HepG2 (cell line): Measurements from ENCODE around the gene IARS2. TPM values are rescaled to one million over a fixed set of nuclear protein-coding genes. Genes with fewer than 3 reads are reported as not detected.

Source experiments
- ATAC-seq: fragments of 200-7000 bp; cut with Tn5 transposase; 3 replicates; pipeline ENCODE4 v1.9.1; 2020; ENCODE audit warnings: mild to moderate bottlenecking, moderate library complexity
- BruUV-seq: library from RNA; stranded (reverse); fragments of 400-500 nt; replicated peaks from 2 replicates; lab custom pipeline; 2021; lab: Mats Ljungman, UMichigan
- CTCF ChIA-PET: fragments of 300-600 bp; formaldehyde crosslinking; extraction: SDS; loops from one replicate; lab custom pipeline; 2021; ENCODE audit warnings: low total read pairs, inconsistent platforms, low intra/inter-chr PET ratio; lab: Yijun Ruan, JAX
- POLR2A ChIA-PET: fragments of 350-600 bp; sonication (Branson Sonifier 250); formaldehyde crosslinking; loops from one replicate; lab custom pipeline; 2020; ENCODE audit warnings: antibody characterized with exemption, inconsistent platforms; lab: Yijun Ruan, JAX
- DNase-seq: peaks from one replicate; pipeline ENCODE4 v3.0.0-alpha.2; 2015; ENCODE audit warnings: low spot score
- FAIRE-seq: peaks from 3 replicates; lab custom pipeline; 2011; peaks lifted over from hg19 to GRCh38; lab: Jason Lieb, UNC
- H2AFZ ChIP-seq: one replicate; pipeline ENCODE4 v1.6.1; 2011; ENCODE audit warnings: low read length, inconsistent platforms
- H3K27ac ChIP-seq: fragments of 300-600 bp; 3 replicates; pipeline ENCODE4 v1.8.0; 2011; ENCODE audit warnings: mixed run types, mild to moderate bottlenecking, mixed read lengths, low read length, inconsistent platforms; ENCODE audit not compliant: insufficient read depth; ENCODE audit errors: extremely low read length
- H3K27me3 ChIP-seq, 2 experiments: fragments of 200-600 bp in 1 of 2; 2 replicates in 1 of 2; 3 replicates in 1 of 2; pipeline versions ENCODE4 v1.6.0 to v1.8.0; 2011; ENCODE audit warnings: low read length in 2 of 2, mild to moderate bottlenecking in 2 of 2, moderate library complexity in 2 of 2, inconsistent platforms in 1 of 2; ENCODE audit not compliant: insufficient read depth in 2 of 2, control insufficient read depth in 1 of 2
- H3K36me3 ChIP-seq, 2 experiments: fragments of 200-600 bp in 1 of 2; replicated peaks in 1 of 2; 2 replicates in 1 of 2; 3 replicates in 1 of 2; pipeline versions ENCODE4 v1.5.1 to v1.8.0; 2011; ENCODE audit warnings: low read length in 2 of 2, inconsistent platforms in 1 of 2; ENCODE audit not compliant: insufficient read depth in 2 of 2, control insufficient read depth in 1 of 2
- H3K4me1 ChIP-seq: 2 replicates; pipeline ENCODE4 v1.5.1; 2012; ENCODE audit warnings: low read length, inconsistent platforms; ENCODE audit not compliant: insufficient read depth
- H3K4me2 ChIP-seq: 2 replicates; pipeline ENCODE4 v1.6.0; 2011; ENCODE audit warnings: low read depth, low read length, inconsistent platforms
- H3K4me3 ChIP-seq, 3 experiments: fragments of 200-600 bp in 1 of 3; sonication (generic), shearing (Covaris generic) in 1 of 3; replicated peaks in 1 of 3; 2 replicates each; pipeline ENCODE4 v1.5.1; 2011 to 2016; ENCODE audit warnings: low read length in 3 of 3, inconsistent platforms in 2 of 3, low read depth in 2 of 3, mild to moderate bottlenecking in 2 of 3, control low read depth in 1 of 3, mixed read lengths in 1 of 3; ENCODE audit not compliant: insufficient read depth in 1 of 3
- H3K79me2 ChIP-seq: one replicate; pipeline ENCODE4 v1.6.1; 2011; ENCODE audit warnings: low read length, inconsistent platforms; ENCODE audit not compliant: insufficient read depth
- H3K9ac ChIP-seq: 2 replicates; pipeline ENCODE4 v1.6.0; 2011; ENCODE audit warnings: mild to moderate bottlenecking, low read depth, low read length, inconsistent platforms; ENCODE audit not compliant: insufficient read depth
- H3K9me3 ChIP-seq: 2 replicates; pipeline ENCODE4 v1.5.1; 2012; ENCODE audit warnings: mild to moderate bottlenecking, low read length
- H4K20me1 ChIP-seq: 2 replicates; pipeline ENCODE4 v1.6.0; 2011; ENCODE audit warnings: inconsistent platforms, mild to moderate bottlenecking, low read length, moderate library complexity; ENCODE audit not compliant: insufficient read depth
- ARNT2 ChIP-seq: sonication (generic); formaldehyde crosslinking; IDR thresholded peaks from 2 replicates; pipeline ENCODE4 v1.8.0; 2022; ENCODE audit warnings: mild to moderate bottlenecking, low read depth, missing genetic modification reagents, moderate library complexity
- BCL6 ChIP-seq: IDR thresholded peaks from 2 replicates; pipeline ENCODE4 v1.6.1; 2016; ENCODE audit warnings: missing genetic modification reagents, missing compliant biosample characterization
- GTF3A ChIP-seq: sonication (generic); formaldehyde crosslinking; conservative IDR thresholded peaks from 2 replicates; pipeline ENCODE4 v1.4.0; 2020; ENCODE audit warnings: mild to moderate bottlenecking, missing genetic modification reagents
- JUNB ChIP-seq: sonication (generic); formaldehyde crosslinking; IDR thresholded peaks from 2 replicates; pipeline ENCODE4 v1.8.0; 2022; ENCODE audit warnings: missing genetic modification reagents, mild to moderate bottlenecking, borderline replicate concordance
- NFIB ChIP-seq: sonication (generic); formaldehyde crosslinking; IDR thresholded peaks from 2 replicates; pipeline ENCODE4 v1.9.0; 2021; ENCODE audit warnings: missing genetic modification reagents, mild to moderate bottlenecking, borderline replicate concordance
- TBX2 ChIP-seq: sonication (generic); formaldehyde crosslinking; IDR thresholded peaks from 2 replicates; pipeline ENCODE4 v1.5.0; 2020; ENCODE audit warnings: missing genetic modification reagents, mild to moderate bottlenecking, borderline replicate concordance
- USF2 ChIP-seq, 2 experiments: sonication (generic) in 1 of 2; formaldehyde crosslinking in 1 of 2; IDR thresholded peaks; 2 replicates each; pipeline versions ENCODE4 v1.5.1 to v1.6.1; 2011 to 2020; ENCODE audit warnings: borderline replicate concordance in 1 of 2, low read depth in 1 of 2, low read length in 1 of 2, mild to moderate bottlenecking in 1 of 2, missing genetic modification reagents in 1 of 2, moderate library complexity in 1 of 2
- ZNF530 ChIP-seq: sonication (generic); formaldehyde crosslinking; IDR thresholded peaks from 2 replicates; pipeline ENCODE4 v1.5.0; 2020; ENCODE audit warnings: low read depth, mild to moderate bottlenecking, missing genetic modification reagents
- ZNF709 ChIP-seq: sonication (generic); formaldehyde crosslinking; IDR thresholded peaks from 2 replicates; pipeline ENCODE4 v1.5.0; 2020; ENCODE audit warnings: mild to moderate bottlenecking, missing genetic modification reagents
- ZNF761 ChIP-seq: sonication (generic); formaldehyde crosslinking; conservative IDR thresholded peaks from 2 replicates; pipeline ENCODE4 v1.4.0; 2020; ENCODE audit warnings: mild to moderate bottlenecking, missing genetic modification reagents
- WGBS: methylation state at CpG from one replicate; pipeline ENCODE4 v1.1.6; 2017; ENCODE audit warnings: low lambda C conversion rate; 5-methylcytosine and 5-hydroxymethylcytosine counted together
- in situ Hi-C: cut with HindIII; loops from 2 replicates; pipeline ENCODE4 v1.10.0; 2017; ENCODE audit warnings: low pct_unique_long_range_greater_than_20kb; ENCODE audit not compliant: extremely low pct_ligation_motif_present
- intact Hi-C: fragments of 100-400 bp; cut with micrococcal nuclease; formaldehyde crosslinking; loops from one replicate; pipeline ENCODE4 v1.10.0; 2022; ENCODE audit not compliant: unreplicated experiment
- polyA plus RNA-seq, 8 experiments: library from polyadenylated mRNA; depleted of rRNA in 3 of 8; stranded (reverse) in 7 of 8; unstranded in 1 of 8; fragments of >200 nt; fragmentation: Illumina TruSeq in 4 of 8; extraction: Trizol in 4 of 8; gene quantifications; 2 replicates each; pipeline versions ENCODE4 v1.2.1 to v1.2.3, GENCODE V29; 2011 to 2016; ENCODE audit warnings: low read depth in 4 of 8, missing spikeins in 1 of 8, mixed read lengths in 1 of 8; ENCODE audit not compliant: insufficient read depth in 1 of 8
- total RNA-seq, 5 experiments: library from RNA; depleted of rRNA; stranded (reverse); fragments of >200 nt; fragmentation: Illumina TruSeq; extraction: Trizol; gene quantifications; 2 replicates each; pipeline ENCODE4 v1.2.3, GENCODE V29; 2016; ENCODE audit warnings: low read depth in 1 of 5

Gene IARS2
- total and polyA plus RNA-seq, 2 of the 13 experiments (the other 11 are each of a cell fraction or from before 2014, with no cell fraction given): 28.6 to 122 TPM

GRCh38 chr1:220182656-220183055 lies 88.7 kb downstream of the IARS2 start:
- WGBS: 85% methylated on average over 2 of the region's 2 CpGs
- ATAC-seq: no peak
- FAIRE-seq: no peak
- TF ChIP-seq BCL6 (CRISPR knock-in tag) (no peak), ZNF530 (CRISPR knock-in tag) (no peak), ZNF709 (no peak), JUNB (CRISPR knock-in tag) (no peak), GTF3A (no peak), ZNF761 (CRISPR knock-in tag) (no peak), USF2 (IDR thresholded peaks at IDR 0.05; ENCODE audit: low read depth, low read length) (no peak), USF2 (CRISPR knock-in tag; IDR thresholded peaks at IDR 0.05; ENCODE audit: borderline replicate concordance) (no peak), NFIB (no peak), TBX2 (no peak), ARNT2 (CRISPR knock-in tag) (no peak)
- Histone ChIP-seq H3K4me1 (peaks cover 7% of the 10 kb centered on the region), H3K9ac (no peak overlapping the region), H3K4me2 (no peak overlapping the region), H3K36me3 (peaks cover 2 to 25% of the 10 kb centered on the region in 2 experiments; a peak in 3 of 5 replicates), H2AFZ (no peak overlapping the region), H3K9me3 (no peaks in the 10 kb centered on the region), H3K4me3 (no peak overlapping the region), H3K27ac (no peak overlapping the region), H3K79me2 (no peaks in the 10 kb centered on the region), H4K20me1 (no peaks in the 10 kb centered on the region), H3K27me3 (no peaks in the 10 kb centered on the region; a peak in 1 of 5 replicates)
- CTCF ChIA-PET: no interaction called here
- DNase-seq: no peak
- POLR2A ChIA-PET: no interaction called here
- intact Hi-C loops (no loop called here), in situ Hi-C loops (no loop called here)
- no TSS peak for BruUV-seq
